Measurements from ENCODE around the gene WDR26.

- TF ChIP-seq CTCF (IDR thresholded peaks at IDR 0.05; ENCODE audit: borderline replicate concordance, extremely low read depth, low read length, poor library complexity, severe bottlenecking) (no peak), EZH2 (IDR thresholded peaks at IDR 0.05; ENCODE audit: borderline replicate concordance, low read depth, low read length, severe bottlenecking) (no peak)
These were observed 13.9 kb upstream of the WDR26 start for GRCh38 chr1:224448453-224449017.
